Muscle layer of colon (tissue), 2 donors: ENCODE measurements around the gene SOBP.

ENCODE experiments used
- H3K27ac ChIP-seq: one replicate; pipeline ENCODE4 v1.7.0; 2013; ENCODE audit warnings: low read depth, mild to moderate bottlenecking, low read length, moderate library complexity
- H3K27me3 ChIP-seq, 2 donors: one replicate each; pipeline ENCODE4 v1.7.0; 2013; ENCODE audit warnings: low read length in 2 of 2, mild to moderate bottlenecking in 2 of 2; ENCODE audit not compliant: insufficient read depth in 2 of 2, control insufficient read depth in 1 of 2
- H3K36me3 ChIP-seq: one replicate; pipeline ENCODE4 v1.7.0; 2013; ENCODE audit warnings: mild to moderate bottlenecking, low read length; ENCODE audit not compliant: insufficient read depth
- H3K4me1 ChIP-seq: one replicate; pipeline ENCODE4 v1.7.0; 2013; ENCODE audit warnings: mild to moderate bottlenecking, low read length; ENCODE audit not compliant: insufficient read depth
- H3K4me3 ChIP-seq, 2 donors: one replicate each; pipeline ENCODE4 v1.7.0; 2013; ENCODE audit warnings: low read length in 2 of 2, low read depth in 1 of 2, mild to moderate bottlenecking in 1 of 2, moderate library complexity in 1 of 2
- H3K9ac ChIP-seq: one replicate; pipeline ENCODE4 v1.7.0; 2013; ENCODE audit warnings: low read length
- H3K9me3 ChIP-seq: one replicate; pipeline ENCODE4 v1.7.0; 2013; ENCODE audit warnings: mild to moderate bottlenecking, low read length
- donor health status: abdominal sarcoma.
- donor health status: Adenocarcinoma of cecum.

Gene SOBP

GRCh38 chr6:107647439-107647948, 157.6 kb downstream of the SOBP start:
- no peak overlapping the region for H3K9ac ChIP-seq
- no peak overlapping the region for H3K4me3 ChIP-seq
- H3K27ac ChIP-seq = no peak overlapping the region
- H3K9me3 ChIP-seq = no peaks in the 10 kb centered on the region
- H3K4me1 ChIP-seq = peaks cover 22% of the 10 kb centered on the region
- H3K36me3 ChIP-seq = no peaks in the 10 kb centered on the region
- H3K27me3 ChIP-seq = no peaks in the 10 kb centered on the region

- no peaks in the 10 kb centered on the region for H3K27me3 ChIP-seq
- H3K9ac ChIP-seq = no peak overlapping the region
- no peaks in the 10 kb centered on the region for H3K36me3 ChIP-seq
- H3K9me3 ChIP-seq = no peaks in the 10 kb centered on the region
- H3K4me3 ChIP-seq = no peak overlapping the region
- peaks cover 21% of the 10 kb centered on the region for H3K4me1 ChIP-seq
- no peak overlapping the region for H3K27ac ChIP-seq
Measured at GRCh38 chr6:107648983-107649382, 159.1 kb downstream of the SOBP start.

GRCh38 chr6:107652526-107653182, 162.7 kb downstream of the SOBP start:
- Histone ChIP-seq H3K27ac (no peak overlapping the region), H3K4me3 (no peak overlapping the region), H3K4me1 (peaks cover 16% of the 10 kb centered on the region), H3K9me3 (no peaks in the 10 kb centered on the region), H3K36me3 (no peaks in the 10 kb centered on the region), H3K9ac (no peak overlapping the region), H3K27me3 (no peaks in the 10 kb centered on the region)

- no peak overlapping the region for H3K4me3 ChIP-seq
- H3K4me1 ChIP-seq = peaks cover 11% of the 10 kb centered on the region
- H3K27me3 ChIP-seq = no peaks in the 10 kb centered on the region
- H3K27ac ChIP-seq = no peak overlapping the region
- no peaks in the 10 kb centered on the region for H3K36me3 ChIP-seq
- no peaks in the 10 kb centered on the region for H3K9me3 ChIP-seq
- H3K9ac ChIP-seq = no peak overlapping the region
Measured at GRCh38 chr6:107653183-107653580, 163.3 kb downstream of the SOBP start.

GRCh38 chr6:107653861-107654394, 164.0 kb downstream of the SOBP start:
- Histone ChIP-seq H3K27me3 (no peaks in the 10 kb centered on the region), H3K4me1 (peaks cover 4% of the 10 kb centered on the region), H3K9ac (no peak overlapping the region), H3K4me3 (no peak overlapping the region), H3K36me3 (no peaks in the 10 kb centered on the region), H3K9me3 (no peaks in the 10 kb centered on the region), H3K27ac (no peak overlapping the region)

- H3K27me3 ChIP-seq = no peaks in the 10 kb centered on the region
- no peaks in the 10 kb centered on the region for H3K9me3 ChIP-seq
- H3K27ac ChIP-seq = no peak overlapping the region
- no peak overlapping the region for H3K9ac ChIP-seq
- H3K36me3 ChIP-seq = no peaks in the 10 kb centered on the region
- peaks cover 3% of the 10 kb centered on the region for H3K4me1 ChIP-seq
- H3K4me3 ChIP-seq = no peak overlapping the region
Measured at GRCh38 chr6:107654764-107655163, 164.8 kb downstream of the SOBP start.

GRCh38 chr6:107655245-107655644, 165.3 kb downstream of the SOBP start:
- H3K9me3 ChIP-seq = no peaks in the 10 kb centered on the region
- H3K27ac ChIP-seq = no peak overlapping the region
- H3K4me1 ChIP-seq = peaks cover 3% of the 10 kb centered on the region
- H3K9ac ChIP-seq = no peak overlapping the region
- no peaks in the 10 kb centered on the region for H3K36me3 ChIP-seq
- H3K4me3 ChIP-seq = no peak overlapping the region
- H3K27me3 ChIP-seq = no peaks in the 10 kb centered on the region

GRCh38 chr6:107655864-107656263, 165.9 kb downstream of the SOBP start:
- peaks cover 3% of the 10 kb centered on the region for H3K4me1 ChIP-seq
- H3K27ac ChIP-seq = no peak overlapping the region
- no peak overlapping the region for H3K4me3 ChIP-seq
- H3K9ac ChIP-seq = no peak overlapping the region
- no peaks in the 10 kb centered on the region for H3K9me3 ChIP-seq
- no peaks in the 10 kb centered on the region for H3K36me3 ChIP-seq
- no peaks in the 10 kb centered on the region for H3K27me3 ChIP-seq

- Histone ChIP-seq H3K4me3 (no peak overlapping the region), H3K9ac (no peak overlapping the region), H3K36me3 (no peaks in the 10 kb centered on the region), H3K27ac (no peak overlapping the region), H3K9me3 (no peaks in the 10 kb centered on the region), H3K4me1 (peaks cover 3% of the 10 kb centered on the region), H3K27me3 (no peaks in the 10 kb centered on the region)
Measured at GRCh38 chr6:107656401-107656800, 166.5 kb downstream of the SOBP start.

GRCh38 chr6:107656883-107657282, 167.0 kb downstream of the SOBP start:
- Histone ChIP-seq H3K9me3 (no peaks in the 10 kb centered on the region), H3K27me3 (no peaks in the 10 kb centered on the region), H3K4me3 (no peak overlapping the region), H3K4me1 (peaks cover 3% of the 10 kb centered on the region), H3K36me3 (no peaks in the 10 kb centered on the region), H3K9ac (no peak overlapping the region), H3K27ac (no peak overlapping the region)

- no peak overlapping the region for H3K9ac ChIP-seq
- H3K27me3 ChIP-seq = no peaks in the 10 kb centered on the region
- no peak overlapping the region for H3K4me3 ChIP-seq
- no peaks in the 10 kb centered on the region for H3K9me3 ChIP-seq
- H3K36me3 ChIP-seq = no peaks in the 10 kb centered on the region
- no peak overlapping the region for H3K27ac ChIP-seq
- H3K4me1 ChIP-seq = peaks cover 3% of the 10 kb centered on the region
Measured at GRCh38 chr6:107657373-107657754, 167.4 kb downstream of the SOBP start.
